T-helper 17 cell (primary cell): Measurements from ENCODE around the gene CALR3. TPM values are rescaled to one million over a fixed set of nuclear protein-coding genes. Genes with fewer than 3 reads are reported as not detected.
"Not testable (repeated sequence)": the region's sequence is repeated elsewhere in the genome, so short reads cannot be mapped to it uniquely, and the experiment has no call there.

ENCODE experiments used
- ATAC-seq: fragments of 150-1000 bp; cut with Tn5 transposase; 2 replicates; pipeline ENCODE4 v1.10.0; 2021; ENCODE audit warnings: mild to moderate bottlenecking, moderate library complexity
- DNase-seq, 3 donors: peaks; one replicate each; pipeline versions ENCODE4 v3.0.0 to v3.0.0-alpha.2; 2020 to 2021
- H3K9me3 ChIP-seq: one replicate; pipeline ENCODE4 v1.7.0; 2013; ENCODE audit warnings: low read length, mild to moderate bottlenecking; ENCODE audit not compliant: control insufficient read depth, poor library complexity, severe bottlenecking
- H3K27ac Mint-ChIP-seq: one replicate; pipeline ENCODE4 v1.8.0; 2022; ENCODE audit warnings: mild to moderate bottlenecking, moderate library complexity, mixed read lengths
- H3K27me3 Mint-ChIP-seq: one replicate; pipeline ENCODE4 v1.8.0; 2022; ENCODE audit warnings: mixed read lengths
- H3K36me3 Mint-ChIP-seq: one replicate; pipeline ENCODE4 v1.8.0; 2022; ENCODE audit warnings: low read depth, mixed read lengths
- H3K4me1 Mint-ChIP-seq: one replicate; pipeline ENCODE4 v1.8.0; 2022; ENCODE audit warnings: mild to moderate bottlenecking, mixed read lengths
- H3K4me3 Mint-ChIP-seq: one replicate; pipeline ENCODE4 v1.8.0; 2022; ENCODE audit warnings: mild to moderate bottlenecking, moderate library complexity, mixed read lengths
- total RNA-seq, 4 donors: library from RNA in 2 of 4; stranded (reverse) in 2 of 4; gene quantifications; one replicate each; pipeline ENCODE4 v1.2.3 and lab custom pipeline; 2022 to 2026

Gene CALR3
- total RNA-seq, 2 donors from 2014 or later: not detected

DNA sequence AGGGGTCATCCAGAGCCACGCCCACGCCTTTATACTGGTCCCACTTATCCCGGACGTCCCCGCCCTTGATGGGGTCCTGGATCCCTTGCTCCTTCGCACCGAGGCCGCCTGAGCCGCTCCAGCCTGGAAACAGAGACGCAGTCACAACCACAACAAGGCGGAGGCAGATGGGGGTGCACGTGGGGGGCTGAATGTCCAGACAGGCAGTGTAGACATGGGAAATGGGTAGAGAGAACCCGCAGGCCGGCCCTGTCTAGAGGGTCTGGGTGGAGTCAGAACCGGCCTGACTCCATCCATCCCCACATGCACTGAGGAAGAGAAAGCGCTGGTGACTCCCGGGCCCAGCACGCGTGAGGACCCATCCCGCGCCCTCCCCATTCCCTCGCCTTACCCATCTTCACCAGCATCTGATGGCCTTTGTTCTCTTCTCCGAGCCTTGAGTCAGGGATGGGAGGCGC, 23.3 kb upstream of the CALR3 start:
- peaks cover 4% of the 10 kb centered on the region for H3K4me1 Mint-ChIP-seq
- peaks cover 3% of the 10 kb centered on the region for H3K36me3 Mint-ChIP-seq
- no peaks in the 10 kb centered on the region for H3K9me3 ChIP-seq
- H3K4me3 Mint-ChIP-seq: peak overlapping the region; percentile 52
- no peak for ATAC-seq
- H3K27me3 Mint-ChIP-seq: no peaks in the 10 kb centered on the region
- DNase-seq: no peak
- no peak overlapping the region for H3K27ac Mint-ChIP-seq

DNA sequence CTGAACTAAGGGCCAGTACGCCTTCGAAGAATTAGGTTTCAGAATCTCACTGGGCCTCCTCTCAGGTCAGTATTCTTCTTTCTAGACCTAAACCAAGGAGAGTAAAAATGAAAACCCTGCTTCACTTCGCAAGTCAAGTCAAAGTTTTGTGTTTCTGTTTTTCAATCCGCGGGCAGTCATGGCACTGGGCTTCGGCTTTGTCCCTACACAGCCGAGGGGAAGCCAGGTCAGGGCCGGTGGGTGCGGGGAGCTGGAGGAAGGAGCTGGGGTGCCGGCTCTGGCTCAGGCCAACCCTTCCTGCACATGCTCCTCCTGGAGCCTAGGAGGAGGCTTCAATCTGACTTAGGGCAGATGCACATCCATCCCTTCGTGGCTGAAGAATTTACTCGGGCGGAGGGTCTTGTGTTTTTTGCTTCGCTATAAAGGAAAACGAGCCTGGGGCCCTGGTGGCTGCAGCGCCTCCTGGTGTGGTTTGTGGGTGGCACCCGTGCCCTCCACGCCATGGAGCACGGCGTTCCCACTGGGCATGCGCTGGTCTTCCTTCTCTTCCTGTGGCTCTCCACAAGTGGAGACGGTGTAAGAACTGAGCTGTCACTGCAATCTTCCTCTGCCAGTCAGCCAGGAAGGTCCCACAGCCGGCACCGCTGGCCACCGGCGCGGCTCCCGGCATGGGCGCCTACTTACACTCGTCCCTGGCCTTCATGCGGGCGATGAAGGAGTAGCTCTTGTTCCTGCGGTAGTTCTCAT, 22.7 kb upstream of the CALR3 start:
- ATAC-seq: no peak

GRCh38 chr19:16518061-16518460, 22.1 kb upstream of the CALR3 start:
- Mint-ChIP-seq H3K36me3 (peaks cover 3% of the 10 kb centered on the region), H3K27ac (no peak overlapping the region), H3K4me1 (peaks cover 4% of the 10 kb centered on the region), H3K27me3 (no peaks in the 10 kb centered on the region), H3K4me3 (no peak overlapping the region)
- no peaks in the 10 kb centered on the region for H3K9me3 ChIP-seq
- no peak for ATAC-seq
- DNase-seq: no peak

More for the DNA sequence above, 22.7 kb upstream of the CALR3 start:
- H3K9me3 ChIP-seq: no peaks in the 10 kb centered on the region
- H3K4me3 Mint-ChIP-seq: peak overlapping the region; percentile 52
- no peak for DNase-seq
- peaks cover 4% of the 10 kb centered on the region for H3K4me1 Mint-ChIP-seq
- H3K27ac Mint-ChIP-seq: no peak overlapping the region
- H3K27me3 Mint-ChIP-seq: no peaks in the 10 kb centered on the region
- H3K36me3 Mint-ChIP-seq: peaks cover 3% of the 10 kb centered on the region

- H3K9me3 ChIP-seq: no peaks in the 10 kb centered on the region
- DNase-seq: no peak
- H3K27me3 Mint-ChIP-seq: no peaks in the 10 kb centered on the region
- no peak overlapping the region for H3K27ac Mint-ChIP-seq
- ATAC-seq: peak; percentile 23
- peaks cover 3% of the 10 kb centered on the region for H3K36me3 Mint-ChIP-seq
- H3K4me1 Mint-ChIP-seq: peaks cover 4% of the 10 kb centered on the region
- no peak overlapping the region for H3K4me3 Mint-ChIP-seq
Observed at GRCh38 chr19:16516923-16517610, 21.1 kb upstream of the CALR3 start.

DNA sequence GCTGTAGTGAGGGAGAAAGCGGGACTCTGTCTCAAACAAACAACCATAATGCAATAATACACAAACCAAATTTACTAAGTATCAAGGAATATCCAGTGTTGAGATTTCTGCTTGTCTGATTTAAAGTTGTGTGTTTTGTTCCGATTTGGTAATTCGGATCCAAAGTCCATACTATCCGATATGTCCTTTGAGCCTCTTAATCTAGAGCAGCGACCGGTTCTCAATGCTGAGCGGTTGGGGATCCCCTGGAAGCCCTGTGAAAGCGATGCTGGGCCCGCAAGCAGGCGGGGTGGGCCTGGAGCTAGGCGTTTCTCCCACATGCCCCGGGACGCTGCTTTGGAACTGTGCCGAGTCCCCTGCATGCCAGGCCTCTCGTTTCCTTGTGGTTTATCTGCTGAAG, 20.4 kb upstream of the CALR3 start:
- Mint-ChIP-seq H3K36me3 (peaks cover 3% of the 10 kb centered on the region), H3K27ac (no peak overlapping the region), H3K27me3 (no peaks in the 10 kb centered on the region), H3K4me3 (no peak overlapping the region), H3K4me1 (peaks cover 4% of the 10 kb centered on the region)
- H3K9me3 ChIP-seq: no peaks in the 10 kb centered on the region
- DNase-seq (no peak), ATAC-seq (no peak)

DNA sequence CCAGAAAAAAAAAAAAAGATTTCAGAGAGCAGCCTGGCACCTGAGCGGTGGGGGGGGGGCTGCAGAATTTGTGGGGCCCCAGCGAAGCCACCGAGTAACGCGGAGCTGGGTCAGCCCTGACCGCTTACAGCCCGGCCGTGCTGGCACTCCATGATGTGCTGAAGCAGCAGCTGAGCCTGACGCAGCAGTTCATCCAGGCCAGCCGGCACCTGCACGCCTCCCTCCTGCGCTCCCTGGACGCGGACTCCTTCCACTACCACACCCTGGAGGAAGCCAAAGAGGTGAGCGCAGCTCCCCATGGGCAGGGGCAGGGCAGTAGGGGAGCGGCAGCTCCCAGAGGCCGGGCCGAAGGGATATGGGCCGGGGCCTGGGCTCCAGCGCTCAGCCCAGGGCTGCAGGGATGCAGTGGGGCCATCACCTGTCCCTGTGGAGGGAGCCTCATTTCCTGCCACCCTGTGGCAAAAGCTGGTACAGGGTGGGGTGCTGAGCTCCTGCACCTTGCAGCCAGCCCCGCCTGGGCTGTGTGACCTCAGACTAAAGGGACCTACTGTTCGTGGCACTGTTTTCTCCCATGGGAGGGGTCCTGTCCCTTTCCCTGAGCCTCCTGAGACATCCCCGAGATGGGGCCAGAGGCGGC, 18.5 kb upstream of the CALR3 start:
- no peak for ATAC-seq
- Mint-ChIP-seq H3K27ac (no peak overlapping the region), H3K4me3 (no peak overlapping the region), H3K4me1 (peaks cover 4% of the 10 kb centered on the region), H3K36me3 (no peaks in the 10 kb centered on the region), H3K27me3 (no peaks in the 10 kb centered on the region)
- H3K9me3 ChIP-seq: no peaks in the 10 kb centered on the region
- no peak for DNase-seq

GRCh38 chr19:16512611-16513010, 16.6 kb upstream of the CALR3 start:
- not testable (repeated sequence) for DNase-seq, H3K9me3 ChIP-seq, H3K4me1 Mint-ChIP-seq, H3K27me3 Mint-ChIP-seq, H3K27ac Mint-ChIP-seq, H3K4me3 Mint-ChIP-seq, ATAC-seq, H3K36me3 Mint-ChIP-seq

GRCh38 chr19:16509141-16510061, 13.4 kb upstream of the CALR3 start:
- no peak for DNase-seq
- Mint-ChIP-seq H3K4me3 (no peak overlapping the region), H3K27me3 (no peaks in the 10 kb centered on the region), H3K36me3 (peaks cover 3% of the 10 kb centered on the region), H3K4me1 (no peaks in the 10 kb centered on the region), H3K27ac (no peak overlapping the region)
- no peaks in the 10 kb centered on the region for H3K9me3 ChIP-seq
- ATAC-seq: no peak

- Mint-ChIP-seq H3K36me3 (peaks cover 4% of the 10 kb centered on the region), H3K27ac (no peak overlapping the region), H3K27me3 (no peaks in the 10 kb centered on the region), H3K4me3 (no peak overlapping the region), H3K4me1 (no peaks in the 10 kb centered on the region)
- no peaks in the 10 kb centered on the region for H3K9me3 ChIP-seq
- ATAC-seq (no peak), DNase-seq (no peak)
Observed at GRCh38 chr19:16508546-16508945, 12.6 kb upstream of the CALR3 start.

- no peaks in the 10 kb centered on the region for H3K4me1 Mint-ChIP-seq
- H3K4me3 Mint-ChIP-seq: no peak overlapping the region
- DNase-seq (no peak), ATAC-seq (no peak)
- H3K9me3 ChIP-seq: no peaks in the 10 kb centered on the region
- H3K36me3 Mint-ChIP-seq: peaks cover 4% of the 10 kb centered on the region
- no peak overlapping the region for H3K27ac Mint-ChIP-seq
- no peaks in the 10 kb centered on the region for H3K27me3 Mint-ChIP-seq
Observed at GRCh38 chr19:16506961-16507360, 11.0 kb upstream of the CALR3 start.

- H3K27ac Mint-ChIP-seq, H3K27me3 Mint-ChIP-seq, DNase-seq, H3K36me3 Mint-ChIP-seq, H3K4me1 Mint-ChIP-seq, H3K4me3 Mint-ChIP-seq, H3K9me3 ChIP-seq, ATAC-seq: not testable (repeated sequence)
Observed at GRCh38 chr19:16506161-16506560, 10.2 kb upstream of the CALR3 start.

DNA sequence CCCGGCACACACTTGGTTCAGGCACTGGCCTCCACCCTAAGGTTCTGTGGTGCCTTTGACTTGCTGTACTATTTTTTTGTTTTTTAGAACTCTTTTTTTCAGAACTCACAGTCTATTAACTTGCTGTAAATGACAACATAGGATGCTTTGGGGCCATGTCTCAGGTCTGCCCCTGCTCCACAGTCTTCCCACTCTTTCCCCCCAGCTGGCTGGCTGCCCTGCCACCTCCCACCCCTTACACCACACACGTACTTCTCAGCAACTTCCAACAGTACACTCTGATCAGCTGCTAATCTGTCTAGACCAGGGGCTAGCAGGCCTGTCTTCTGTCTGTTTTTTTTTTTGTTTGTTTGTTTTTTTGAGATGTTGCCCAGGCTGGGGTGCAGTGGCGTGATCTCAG, 8.3 kb upstream of the CALR3 start:
- no peaks in the 10 kb centered on the region for H3K9me3 ChIP-seq
- DNase-seq (no peak), ATAC-seq (no peak)
- peaks cover 2% of the 10 kb centered on the region for H3K36me3 Mint-ChIP-seq
- H3K4me3 Mint-ChIP-seq: no peak overlapping the region
- H3K4me1 Mint-ChIP-seq: no peaks in the 10 kb centered on the region
- H3K27me3 Mint-ChIP-seq: no peaks in the 10 kb centered on the region
- H3K27ac Mint-ChIP-seq: no peak overlapping the region

GRCh38 chr19:16497837-16498236, 1.9 kb upstream of the CALR3 start:
- no peak overlapping the region for H3K27ac Mint-ChIP-seq

More at GRCh38 chr19:16497837-16498236, 1.9 kb upstream of the CALR3 start:
- no peak for DNase-seq
- peaks cover 8% of the 10 kb centered on the region for H3K4me1 Mint-ChIP-seq
- H3K9me3 ChIP-seq: no peaks in the 10 kb centered on the region
- H3K4me3 Mint-ChIP-seq: no peak overlapping the region
- no peaks in the 10 kb centered on the region for H3K27me3 Mint-ChIP-seq
- H3K36me3 Mint-ChIP-seq: peaks cover 3% of the 10 kb centered on the region
- no peak for ATAC-seq
